Endothelial cell (in vitro differentiated cells): ENCODE data around the gene RAD51B. TPM values are rescaled to one million over a fixed set of nuclear protein-coding genes. Genes with fewer than 3 reads are reported as not detected.

Experiments
- DNase-seq: peaks from one replicate; pipeline ENCODE4 v3.0.0; 2021; ENCODE audit warnings: low spot score
- H3K27ac Mint-ChIP-seq: one replicate; pipeline ENCODE4 v1.8.0; 2021; ENCODE audit warnings: mixed read lengths, inconsistent platforms; ENCODE audit not compliant: unreplicated experiment
- H3K27me3 Mint-ChIP-seq: one replicate; pipeline ENCODE4 v1.8.0; 2021; ENCODE audit warnings: mild to moderate bottlenecking, moderate library complexity, mixed read lengths, inconsistent platforms; ENCODE audit not compliant: unreplicated experiment
- H3K36me3 Mint-ChIP-seq: one replicate; pipeline ENCODE4 v1.8.0; 2021; ENCODE audit warnings: mild to moderate bottlenecking, low read depth, mixed read lengths, inconsistent platforms; ENCODE audit not compliant: unreplicated experiment
- H3K4me1 Mint-ChIP-seq: one replicate; pipeline ENCODE4 v1.8.0; 2021; ENCODE audit warnings: mild to moderate bottlenecking, mixed read lengths, inconsistent platforms; ENCODE audit not compliant: unreplicated experiment
- H3K4me3 Mint-ChIP-seq: one replicate; pipeline ENCODE4 v1.8.0; 2021; ENCODE audit warnings: mild to moderate bottlenecking, mixed read lengths, inconsistent platforms; ENCODE audit not compliant: unreplicated experiment
- H3K9me3 Mint-ChIP-seq: one replicate; pipeline ENCODE4 v1.8.0; 2021; ENCODE audit warnings: mixed read lengths, inconsistent platforms; ENCODE audit not compliant: unreplicated experiment
- CTCF ChIP-seq: fragments of 200-600 bp; sonication (generic); IDR thresholded peaks from one replicate; pipeline ENCODE4 v1.5.0; 2021; ENCODE audit warnings: antibody characterized with exemption; ENCODE audit not compliant: unreplicated experiment
- total RNA-seq: library from RNA; stranded (reverse); fragmentation: NEBNext Ultra II Directional; extraction: Animal tissue kit (Norgen Biotek cat#: 25700); gene quantifications from one replicate; pipeline ENCODE4 v1.2.1, GENCODE V29; 2021; ENCODE audit not compliant: unreplicated experiment

Gene RAD51B
- total RNA-seq, 1 donor from 2014 or later = 23.5 TPM

GRCh38 chr14:67961676-67962075 lies 142.1 kb downstream of the RAD51B start:
- DNase-seq = no peak
- H3K4me3 Mint-ChIP-seq = no peak overlapping the region
- no peak for TF ChIP-seq CTCF
- H3K36me3 Mint-ChIP-seq = peaks cover 4% of the 10 kb centered on the region
- no peak overlapping the region for H3K27ac Mint-ChIP-seq
- no peaks in the 10 kb centered on the region for H3K27me3 Mint-ChIP-seq
- H3K9me3 Mint-ChIP-seq = no peaks in the 10 kb centered on the region
- no peaks in the 10 kb centered on the region for H3K4me1 Mint-ChIP-seq

GRCh38 chr14:67962215-67962644 lies 142.7 kb downstream of the RAD51B start:
- Mint-ChIP-seq H3K27ac (no peak overlapping the region), H3K4me1 (no peaks in the 10 kb centered on the region), H3K36me3 (peaks cover 9% of the 10 kb centered on the region), H3K9me3 (no peaks in the 10 kb centered on the region), H3K27me3 (no peaks in the 10 kb centered on the region), H3K4me3 (no peak overlapping the region)
- no peak for DNase-seq
- no peak for TF ChIP-seq CTCF

- Mint-ChIP-seq H3K4me3 (no peak overlapping the region), H3K9me3 (no peaks in the 10 kb centered on the region), H3K4me1 (no peaks in the 10 kb centered on the region), H3K27me3 (no peaks in the 10 kb centered on the region), H3K27ac (no peak overlapping the region), H3K36me3 (peaks cover 17% of the 10 kb centered on the region)
- no peak for TF ChIP-seq CTCF
- no peak for DNase-seq
These were observed 144.0 kb downstream of the RAD51B start for GRCh38 chr14:67963545-67963944.

GRCh38 chr14:67963960-67964812 lies 144.6 kb downstream of the RAD51B start:
- DNase-seq = no peak
- H3K4me3 Mint-ChIP-seq = no peak overlapping the region
- no peaks in the 10 kb centered on the region for H3K4me1 Mint-ChIP-seq
- H3K9me3 Mint-ChIP-seq = no peaks in the 10 kb centered on the region
- peaks cover 20% of the 10 kb centered on the region for H3K36me3 Mint-ChIP-seq
- TF ChIP-seq CTCF = no peak
- no peak overlapping the region for H3K27ac Mint-ChIP-seq
- no peaks in the 10 kb centered on the region for H3K27me3 Mint-ChIP-seq

- H3K4me3 Mint-ChIP-seq = no peak overlapping the region
- TF ChIP-seq CTCF = no peak
- H3K27me3 Mint-ChIP-seq = no peaks in the 10 kb centered on the region
- H3K36me3 Mint-ChIP-seq = peaks cover 20% of the 10 kb centered on the region
- no peak overlapping the region for H3K27ac Mint-ChIP-seq
- no peaks in the 10 kb centered on the region for H3K4me1 Mint-ChIP-seq
- DNase-seq = no peak
- no peaks in the 10 kb centered on the region for H3K9me3 Mint-ChIP-seq
These were observed 146.1 kb downstream of the RAD51B start for GRCh38 chr14:67965696-67966095.
